Measurements from ENCODE around the gene CBX2.

Gene CBX2

GRCh38 chr17:79742951-79743476, 34.9 kb upstream of the CBX2 start:
- no peak for ATAC-seq
- TF ChIP-seq SNAI2 (CRISPR knock-in tag; IDR thresholded peaks at IDR 0.05) (no peak), ZNF70 (CRISPR knock-in tag; IDR thresholded peaks at IDR 0.05) (no peak), ARNTL (CRISPR knock-in tag; IDR thresholded peaks at IDR 0.05; ENCODE audit: borderline replicate concordance, low read depth) (no peak), OSR1 (CRISPR knock-in tag; IDR thresholded peaks at IDR 0.05) (no peak), CSDC2 (CRISPR knock-in tag; IDR thresholded peaks at IDR 0.05) (no peak), ISL1 (CRISPR knock-in tag; IDR thresholded peaks at IDR 0.05) (no peak), PATZ1 (CRISPR knock-in tag; IDR thresholded peaks at IDR 0.05; ENCODE audit: borderline replicate concordance) (no peak), ZFP30 (CRISPR knock-in tag; IDR thresholded peaks at IDR 0.05) (no peak), CREB5 (CRISPR knock-in tag; IDR thresholded peaks at IDR 0.05; ENCODE audit: low read depth) (no peak), TCF4 (CRISPR knock-in tag; IDR thresholded peaks at IDR 0.05; ENCODE audit: borderline replicate concordance) (no peak), POU6F1 (CRISPR knock-in tag; IDR thresholded peaks at IDR 0.05; ENCODE audit: borderline replicate concordance, low read depth) (no peak)

GRCh38 chr17:79743614-79744013, 34.3 kb upstream of the CBX2 start:
- TF ChIP-seq TSHZ2 (CRISPR knock-in tag; IDR thresholded peaks at IDR 0.05) (no peak), OSR1 (CRISPR knock-in tag; IDR thresholded peaks at IDR 0.05) (no peak), PPARA (CRISPR knock-in tag; IDR thresholded peaks at IDR 0.05; ENCODE audit: borderline replicate concordance) (no peak), CSDC2 (CRISPR knock-in tag; IDR thresholded peaks at IDR 0.05) (no peak), ZFP30 (CRISPR knock-in tag; IDR thresholded peaks at IDR 0.05) (no peak), ZNF565 (CRISPR knock-in tag; conservative IDR thresholded peaks at IDR 0.05; ENCODE audit: low read depth) (no peak), ZNF8 (CRISPR knock-in tag; IDR thresholded peaks at IDR 0.05) (no peak), BACH2 (CRISPR knock-in tag; IDR thresholded peaks at IDR 0.05; ENCODE audit: borderline replicate concordance) (no peak)
- no peak for ATAC-seq

GRCh38 chr17:79745641-79746105, 32.3 kb upstream of the CBX2 start:
- TF ChIP-seq ZFP3 (CRISPR knock-in tag; IDR thresholded peaks at IDR 0.05) = no peak
- no peak for TF ChIP-seq ARNTL (CRISPR knock-in tag; IDR thresholded peaks at IDR 0.05; ENCODE audit: borderline replicate concordance, low read depth)
- TF ChIP-seq PATZ1 (CRISPR knock-in tag; IDR thresholded peaks at IDR 0.05; ENCODE audit: borderline replicate concordance) = no peak
- TF ChIP-seq CSDC2 (CRISPR knock-in tag; IDR thresholded peaks at IDR 0.05) = no peak
- no peak for TF ChIP-seq ISL1 (CRISPR knock-in tag; IDR thresholded peaks at IDR 0.05)
- TF ChIP-seq ZNF8 (CRISPR knock-in tag; IDR thresholded peaks at IDR 0.05) = no peak
- no peak for ATAC-seq
